B cell (primary cell): ENCODE data around the gene ADCY2. TPM values are rescaled to one million over a fixed set of nuclear protein-coding genes. Genes with fewer than 3 reads are reported as not detected.

Experiments
- ATAC-seq: fragments of 200-7000 bp; cut with Tn5 transposase; one replicate; pipeline ENCODE4 v1.10.0; 2021; ENCODE audit warnings: low read depth, mild to moderate bottlenecking, moderate number of reproducible peaks, moderate library complexity
- CTCF ChIA-PET: fragments of 350-600 bp; sonication (Branson Sonifier 250); formaldehyde crosslinking; loops from one replicate; lab custom pipeline; 2021; ENCODE audit warnings: antibody characterized with exemption, inconsistent platforms; lab: Charles Lee
- POLR2A ChIA-PET: fragments of 350-600 bp; sonication (Branson Sonifier 250); formaldehyde crosslinking; loops from one replicate; lab custom pipeline; 2021; ENCODE audit warnings: antibody characterized with exemption; lab: Charles Lee
- DNase-seq: peaks from one replicate; pipeline ENCODE4 v3.0.0; 2013
- H2AFZ ChIP-seq: 2 replicates; pipeline ENCODE4 v1.6.1; 2012; ENCODE audit warnings: mild to moderate bottlenecking, low read depth, low read length; ENCODE audit not compliant: insufficient read depth, poor library complexity, severe bottlenecking
- H3K27ac ChIP-seq, 2 donors: 1 replicate in 1 of 2; 2 replicates in 1 of 2; pipeline ENCODE4 v1.5.1; 2012 to 2013; ENCODE audit warnings: low read length in 2 of 2, mild to moderate bottlenecking in 2 of 2, moderate library complexity in 1 of 2
- H3K27me3 ChIP-seq, 4 experiments: fragments of 200-600 bp in 1 of 4; sonication (generic) in 1 of 4; replicated peaks in 1 of 4; 1 replicate in 2 of 4; 2 replicates in 2 of 4; pipeline versions ENCODE4 v1.6.1 to v1.7.0; 2013 to 2016; ENCODE audit warnings: low read length in 3 of 4, mild to moderate bottlenecking in 2 of 4, mixed read lengths in 1 of 4, moderate library complexity in 1 of 4; ENCODE audit not compliant: insufficient read depth in 4 of 4, control insufficient read depth in 3 of 4; ENCODE audit errors: control extremely low read depth in 1 of 4
- H3K36me3 ChIP-seq, 2 experiments: replicated peaks in 1 of 2; 1 replicate in 1 of 2; 2 replicates in 1 of 2; pipeline versions ENCODE4 v1.6.1 to v1.7.1; 2013; ENCODE audit warnings: low read length in 1 of 2; ENCODE audit not compliant: insufficient read depth in 2 of 2, control insufficient read depth in 1 of 2; ENCODE audit errors: control extremely low read depth in 1 of 2, extremely low read depth in 1 of 2
- H3K4me1 ChIP-seq, 2 donors: fragments of 200-600 bp in 1 of 2; sonication (generic) in 1 of 2; 1 replicate in 1 of 2; 2 replicates in 1 of 2; pipeline versions ENCODE4 v1.5.1 to v1.6.1; 2013 to 2017; ENCODE audit warnings: low read length in 2 of 2; ENCODE audit not compliant: control insufficient read depth in 2 of 2, insufficient read depth in 2 of 2
- H3K4me2 ChIP-seq: replicated peaks from 2 replicates; pipeline ENCODE3; 2012; ENCODE audit warnings: mild to moderate bottlenecking, low read depth, low read length; ENCODE audit not compliant: poor library complexity, severe bottlenecking
- H3K4me3 ChIP-seq, 5 experiments: fragments of 200-600 bp in 1 of 5; sonication (generic) in 1 of 5; 1 replicate in 3 of 5; 2 replicates in 2 of 5; pipeline versions ENCODE4 v1.5.1 to v1.7.0; 2011 to 2016; ENCODE audit warnings: low read length in 4 of 5, mild to moderate bottlenecking in 4 of 5, low read depth in 2 of 5, control low read depth in 1 of 5, moderate library complexity in 1 of 5; ENCODE audit not compliant: insufficient read depth in 1 of 5; ENCODE audit errors: control extremely low read depth in 1 of 5, extremely low read depth in 1 of 5
- H3K79me2 ChIP-seq: fragments of 200-600 bp; sonication (generic); one replicate; pipeline ENCODE4 v1.6.0; 2016; ENCODE audit warnings: low read length; ENCODE audit not compliant: control insufficient read depth, insufficient read depth
- H3K9ac ChIP-seq: fragments of 200-600 bp; sonication (generic); 2 replicates; pipeline ENCODE4 v1.6.1; 2017; ENCODE audit warnings: mild to moderate bottlenecking, low read length, moderate library complexity
- H3K9me3 ChIP-seq, 3 donors: one replicate each; pipeline versions ENCODE4 v1.6.1 to v1.7.1; 2013; ENCODE audit warnings: low read length in 2 of 3; ENCODE audit not compliant: control insufficient read depth in 2 of 3, insufficient read depth in 1 of 3; ENCODE audit errors: control extremely low read depth in 1 of 3
- H4K20me1 ChIP-seq: 2 replicates; pipeline ENCODE4 v1.6.0; 2012; ENCODE audit warnings: mild to moderate bottlenecking, low read length; ENCODE audit not compliant: insufficient read depth, control insufficient read depth, poor library complexity, severe bottlenecking
- H3K27ac Mint-ChIP-seq: one replicate; pipeline ENCODE4 v1.8.0; 2021; ENCODE audit warnings: mixed read lengths
- H3K27me3 Mint-ChIP-seq: one replicate; pipeline ENCODE4 v1.8.0; 2021; ENCODE audit warnings: mixed read lengths
- H3K4me1 Mint-ChIP-seq: one replicate; pipeline ENCODE4 v1.8.0; 2021; ENCODE audit warnings: mixed read lengths
- H3K4me3 Mint-ChIP-seq: one replicate; pipeline ENCODE4 v1.8.0; 2021; ENCODE audit warnings: mixed read lengths
- H3K9me3 Mint-ChIP-seq: one replicate; pipeline ENCODE4 v1.8.0; 2022; ENCODE audit warnings: mixed read lengths; ENCODE audit not compliant: insufficient read depth
- EZH2 ChIP-seq: IDR thresholded peaks from 2 replicates; pipeline ENCODE4 v1.6.1; 2012; ENCODE audit warnings: borderline replicate concordance, low read depth, mild to moderate bottlenecking, moderate library complexity, low read length; ENCODE audit not compliant: insufficient read depth, poor library complexity, severe bottlenecking
- WGBS: methylation state at CpG from one replicate; pipeline ENCODE4 v1.1.5; 2013; ENCODE audit warnings: missing lambda C conversion rate; ENCODE audit not compliant: insufficient coverage; 5-methylcytosine and 5-hydroxymethylcytosine counted together
- intact Hi-C: fragments of 100-400 bp; cut with micrococcal nuclease; formaldehyde crosslinking; loops from one replicate; pipeline ENCODE4 v1.10.0; 2022
- polyA plus RNA-seq: library from polyadenylated mRNA; depleted of rRNA; stranded (reverse); fragments of >200 nt; gene quantifications from 2 replicates; pipeline ENCODE4 v1.2.3, GENCODE V29; 2012
- total RNA-seq, 2 donors: library from RNA; stranded (reverse); fragments of 120-200 nt in 1 of 2; gene quantifications; 1 replicate in 1 of 2; 2 replicates in 1 of 2; pipeline versions ENCODE4 v1.2.3 to v1.2.4, GENCODE V29; 2013 to 2022
- TF ChIP-seq, protein P1 (sequence below): fragments of 200-600 bp; IDR thresholded peaks from one replicate; pipeline ENCODE4 v1.8.0; 2022; ENCODE audit warnings: antibody characterized with exemption, mild to moderate bottlenecking

ADCY2 gene
- total and polyA plus RNA-seq, 2 donors (not counting 1 experiment from before 2014, with no cell fraction given), result not detected

DNA sequence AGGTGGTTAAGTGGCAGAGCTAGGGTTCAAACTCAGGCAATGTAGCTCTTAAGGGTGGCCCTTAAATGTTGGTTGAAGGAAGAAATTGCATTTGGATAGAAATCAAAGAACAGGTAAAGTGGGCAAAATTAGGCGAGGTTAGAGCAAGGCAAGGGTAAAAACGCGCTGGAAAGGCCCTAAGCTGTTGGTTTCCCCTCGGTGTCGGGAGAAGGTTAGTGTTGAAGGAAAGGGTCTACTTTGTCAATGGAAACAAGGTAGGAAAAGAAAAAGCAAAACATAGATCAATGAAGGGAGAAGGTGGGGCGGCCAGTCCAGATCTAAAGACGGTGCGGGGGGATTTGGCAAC, 472.5 kb downstream of the ADCY2 start:
- H3K4me2 ChIP-seq, result peak overlapping the region; percentile 84
- H2AFZ ChIP-seq, result peak overlapping the region; percentile 93
- H4K20me1 ChIP-seq, result peaks cover 16% of the 10 kb centered on the region
- no peaks in the 10 kb centered on the region for H3K27me3 ChIP-seq
- H3K4me1 ChIP-seq, result peaks cover 23 to 24% of the 10 kb centered on the region in 2 donors
- H3K9me3 ChIP-seq, result no peaks in the 10 kb centered on the region
- ChIA-PET CTCF (interaction anchor here (1.2 kb wide), 1 partner anchor 18 kb away, joined by 3 read pairs; no protein-coding TSS in a partner anchor), POLR2A (interaction anchor here (1.0 to 1.3 kb wide), 2 partner anchors 18 to 589 kb away, joined by 3 read pairs; no protein-coding TSS in a partner anchor)
- Mint-ChIP-seq H3K4me1 (peaks cover 59% of the 10 kb centered on the region), H3K4me3 (peak overlapping the region; percentile 93), H3K27me3 (no peaks in the 10 kb centered on the region), H3K27ac (peak overlapping the region; percentile 77), H3K9me3 (no peaks in the 10 kb centered on the region)
- DNase-seq (no peak), ATAC-seq (no peak)
- peaks cover 3 to 15% of the 10 kb centered on the region in 2 experiments for H3K36me3 ChIP-seq
- under 1% methylated on average over 8 of the region's 8 CpGs for WGBS
- H3K9ac ChIP-seq, result peak overlapping the region; percentile 87
- peak overlapping the region; percentile 8 to 79 for H3K27ac ChIP-seq
- intact Hi-C loops, result loop anchor here (2.0 to 5.0 kb wide), 3 partner anchors 1156 to 1490 kb away; partner anchors contain the start of genes MED10, NSUN2, SRD5A1 and TENT4A
- TF ChIP-seq, protein P1, sequence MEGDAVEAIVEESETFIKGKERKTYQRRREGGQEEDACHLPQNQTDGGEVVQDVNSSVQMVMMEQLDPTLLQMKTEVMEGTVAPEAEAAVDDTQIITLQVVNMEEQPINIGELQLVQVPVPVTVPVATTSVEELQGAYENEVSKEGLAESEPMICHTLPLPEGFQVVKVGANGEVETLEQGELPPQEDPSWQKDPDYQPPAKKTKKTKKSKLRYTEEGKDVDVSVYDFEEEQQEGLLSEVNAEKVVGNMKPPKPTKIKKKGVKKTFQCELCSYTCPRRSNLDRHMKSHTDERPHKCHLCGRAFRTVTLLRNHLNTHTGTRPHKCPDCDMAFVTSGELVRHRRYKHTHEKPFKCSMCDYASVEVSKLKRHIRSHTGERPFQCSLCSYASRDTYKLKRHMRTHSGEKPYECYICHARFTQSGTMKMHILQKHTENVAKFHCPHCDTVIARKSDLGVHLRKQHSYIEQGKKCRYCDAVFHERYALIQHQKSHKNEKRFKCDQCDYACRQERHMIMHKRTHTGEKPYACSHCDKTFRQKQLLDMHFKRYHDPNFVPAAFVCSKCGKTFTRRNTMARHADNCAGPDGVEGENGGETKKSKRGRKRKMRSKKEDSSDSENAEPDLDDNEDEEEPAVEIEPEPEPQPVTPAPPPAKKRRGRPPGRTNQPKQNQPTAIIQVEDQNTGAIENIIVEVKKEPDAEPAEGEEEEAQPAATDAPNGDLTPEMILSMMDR, result no peak
- TF ChIP-seq EZH2, result no peak
- H3K79me2 ChIP-seq, result peaks cover 52% of the 10 kb centered on the region
- H3K4me3 ChIP-seq, result peak overlapping the region; percentile 82 to 92 (median 87)

GRCh38 chr5:7868773-7869473, 473.0 kb downstream of the ADCY2 start, which contains the start of the genes FASTKD3 and MTRR:
Gene FASTKD3 (minus strand): TSS chr5:7869031. CDS start chr5:7868083, 948 bp downstream.
Gene MTRR (plus strand): TSS chr5:7869148. CDS start chr5:7870795, 1,647 bp downstream.
- intact Hi-C loops, result loop anchor here (1.0 to 5.0 kb wide), 4 partner anchors 19 to 1490 kb away; partner anchors contain the start of genes MED10, NSUN2, SRD5A1 and TENT4A
- Histone ChIP-seq H3K27ac (peak within 1 kb of the TSS; percentile 31 to 79), H3K27me3 (no peaks in the 10 kb centered on the region), H3K4me1 (peaks cover 23 to 24% of the 10 kb centered on the region in 2 donors), H3K4me2 (peak within 1 kb of the TSS; percentile 84), H3K36me3 (peaks cover 3 to 13% of the 10 kb centered on the region in 2 experiments), H3K9me3 (no peaks in the 10 kb centered on the region), H4K20me1 (peaks cover 16% of the 10 kb centered on the region), H3K9ac (peak within 1 kb of the TSS; percentile 87), H3K79me2 (peaks cover 56% of the 10 kb centered on the region), H2AFZ (peak within 1 kb of the TSS; percentile 93), H3K4me3 (peak within 1 kb of the TSS; percentile 82 to 92 (median 87))
- TF ChIP-seq, protein P1, result no peak
- no peak for TF ChIP-seq EZH2
- ChIA-PET POLR2A (interaction anchor here (1.0 to 1.3 kb wide), 2 partner anchors 19 to 589 kb away, joined by 3 read pairs; no protein-coding TSS in a partner anchor), CTCF (interaction anchor here (1.8 kb wide), 1 partner anchor 18 kb away, joined by 9 read pairs; no protein-coding TSS in a partner anchor)
- WGBS, result under 1% methylated on average over 83 of the region's 83 CpGs
- Mint-ChIP-seq H3K4me1 (peaks cover 64% of the 10 kb centered on the region), H3K27ac (peak within 1 kb of the TSS; percentile 86), H3K9me3 (no peaks in the 10 kb centered on the region), H3K4me3 (peak within 1 kb of the TSS; percentile 93), H3K27me3 (no peaks in the 10 kb centered on the region)
- DNase-seq, result peak; percentile 92
- ATAC-seq, result peak; percentile 99
